ENCODE data around the gene DESI1. TPM values are rescaled to one million over a fixed set of nuclear protein-coding genes. Genes with fewer than 3 reads are reported as not detected.

The DESI1 gene
- total RNA-seq, 2 experiments from 2014 or later = 48.0 to 55.1 TPM

DNA sequence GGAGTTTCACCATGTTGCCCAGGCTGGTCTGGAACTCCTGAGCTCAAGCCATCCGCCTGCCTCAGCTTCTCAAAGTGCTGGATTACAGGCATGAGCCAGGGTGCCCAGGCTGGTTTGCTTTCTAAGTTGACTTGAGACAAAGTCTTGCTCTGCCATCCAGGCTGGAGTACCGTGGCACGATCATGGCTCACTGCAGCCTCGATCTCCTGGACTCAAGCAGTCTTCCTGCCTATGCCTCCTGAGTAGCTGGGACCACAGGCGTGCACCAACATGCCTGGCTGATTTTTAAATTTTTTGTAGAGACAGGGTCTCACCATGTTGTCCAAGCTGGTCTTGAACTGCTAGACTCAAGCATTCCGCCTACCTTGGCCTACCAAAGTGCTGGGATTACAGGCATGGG lies 36.9 kb upstream of the DESI1 start:
- ChIA-PET POLR2A (interaction anchor here (1.2 to 2.5 kb wide), 3 partner anchors 9 to 14 kb away, joined by 3 to 7 read pairs (median 4); no protein-coding TSS in a partner anchor), CTCF (interaction anchor here (6.9 kb wide), 1 partner anchor 8 kb away, joined by 66 read pairs; no protein-coding TSS in a partner anchor)
- Mint-ChIP-seq H3K9me3 (no peaks in the 10 kb centered on the region), H3K4me1 (ENCODE audit: low read depth) (no peaks in the 10 kb centered on the region), H3K27ac (no peak overlapping the region), H3K4me3 (no peak overlapping the region), H3K36me3 (ENCODE audit: low read depth) (peaks cover 60% of the 10 kb centered on the region), H3K27me3 (no peaks in the 10 kb centered on the region)
- no peak for DNase-seq
- intact Hi-C loops (cut with micrococcal nuclease) = no loop called here
- TF ChIP-seq, protein P1, sequence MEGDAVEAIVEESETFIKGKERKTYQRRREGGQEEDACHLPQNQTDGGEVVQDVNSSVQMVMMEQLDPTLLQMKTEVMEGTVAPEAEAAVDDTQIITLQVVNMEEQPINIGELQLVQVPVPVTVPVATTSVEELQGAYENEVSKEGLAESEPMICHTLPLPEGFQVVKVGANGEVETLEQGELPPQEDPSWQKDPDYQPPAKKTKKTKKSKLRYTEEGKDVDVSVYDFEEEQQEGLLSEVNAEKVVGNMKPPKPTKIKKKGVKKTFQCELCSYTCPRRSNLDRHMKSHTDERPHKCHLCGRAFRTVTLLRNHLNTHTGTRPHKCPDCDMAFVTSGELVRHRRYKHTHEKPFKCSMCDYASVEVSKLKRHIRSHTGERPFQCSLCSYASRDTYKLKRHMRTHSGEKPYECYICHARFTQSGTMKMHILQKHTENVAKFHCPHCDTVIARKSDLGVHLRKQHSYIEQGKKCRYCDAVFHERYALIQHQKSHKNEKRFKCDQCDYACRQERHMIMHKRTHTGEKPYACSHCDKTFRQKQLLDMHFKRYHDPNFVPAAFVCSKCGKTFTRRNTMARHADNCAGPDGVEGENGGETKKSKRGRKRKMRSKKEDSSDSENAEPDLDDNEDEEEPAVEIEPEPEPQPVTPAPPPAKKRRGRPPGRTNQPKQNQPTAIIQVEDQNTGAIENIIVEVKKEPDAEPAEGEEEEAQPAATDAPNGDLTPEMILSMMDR (IDR thresholded peaks at IDR 0.05) = no peak
- no peak for ATAC-seq

DNA sequence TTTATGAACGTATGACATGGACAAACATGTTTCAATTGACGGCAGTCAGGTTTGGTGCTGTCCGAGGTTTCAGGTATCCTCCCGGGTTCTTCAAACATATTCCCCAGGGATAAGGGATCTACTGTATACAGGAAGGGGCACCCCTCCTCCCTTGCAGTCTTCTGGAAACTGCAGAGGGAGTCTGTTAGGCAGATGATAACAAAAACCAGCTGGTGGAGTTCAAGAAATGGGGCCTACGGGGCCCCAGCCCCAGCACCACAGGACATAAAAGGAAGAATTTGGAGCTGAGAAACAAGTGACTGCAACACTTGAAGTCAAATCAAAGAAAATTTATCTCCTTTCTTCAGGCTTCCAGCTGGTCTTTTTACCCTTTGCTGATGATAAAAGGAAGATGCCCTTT lies 35.7 kb upstream of the DESI1 start:
- Mint-ChIP-seq H3K4me3 (no peak overlapping the region), H3K36me3 (ENCODE audit: low read depth) (peaks cover 63% of the 10 kb centered on the region), H3K27ac (no peak overlapping the region), H3K4me1 (ENCODE audit: low read depth) (no peaks in the 10 kb centered on the region), H3K9me3 (no peaks in the 10 kb centered on the region), H3K27me3 (no peaks in the 10 kb centered on the region)
- ChIA-PET CTCF (interaction anchor here (1.5 to 6.9 kb wide), 2 partner anchors 10 to 41 kb away, joined by 5 to 66 read pairs; no protein-coding TSS in a partner anchor), POLR2A (interaction anchor here (0.7 kb wide), 1 partner anchor 352 kb away, joined by 3 read pairs; no protein-coding TSS in a partner anchor)
- intact Hi-C loops (cut with micrococcal nuclease) = no loop called here
- ATAC-seq (no peak), DNase-seq (no peak)
- TF ChIP-seq, protein P1 (IDR thresholded peaks at IDR 0.05) = no peak

- Mint-ChIP-seq H3K9me3 (no peaks in the 10 kb centered on the region), H3K36me3 (ENCODE audit: low read depth) (peaks cover 52% of the 10 kb centered on the region)
These were observed 33.5 kb upstream of the DESI1 start for GRCh38 chr22:41654322-41654721.

DNA sequence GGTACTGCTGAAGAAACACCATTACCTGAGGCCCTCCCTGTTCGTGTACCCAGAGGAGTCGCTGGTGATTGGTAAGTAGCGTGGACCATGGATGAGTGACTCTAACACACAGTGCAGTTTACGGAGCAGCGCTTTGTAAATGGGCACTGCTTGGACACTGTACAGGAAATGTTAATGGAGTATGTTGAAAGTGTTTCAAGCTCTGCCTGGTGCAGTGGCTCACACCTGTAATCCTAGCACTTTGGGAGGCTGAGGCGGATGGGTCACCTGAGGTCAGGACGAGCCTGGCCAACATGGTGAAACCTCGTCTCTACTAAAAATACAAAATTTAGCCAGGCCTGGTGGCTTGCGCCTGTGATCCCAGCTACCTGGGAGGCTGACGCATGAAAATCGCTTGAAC lies 30.0 kb upstream of the DESI1 start:
- POLR2A ChIA-PET = interaction anchor here (1.1 to 2.3 kb wide), 4 partner anchors 9 to 27 kb away, joined by 3 to 10 read pairs (median 4); no protein-coding TSS in a partner anchor
- Mint-ChIP-seq H3K27me3 (no peaks in the 10 kb centered on the region), H3K4me3 (no peak overlapping the region), H3K36me3 (ENCODE audit: low read depth) (peaks cover 50% of the 10 kb centered on the region), H3K27ac (no peak overlapping the region), H3K4me1 (ENCODE audit: low read depth) (peaks cover 13% of the 10 kb centered on the region), H3K9me3 (no peaks in the 10 kb centered on the region)
- DNase-seq (no peak), ATAC-seq (no peak)
- TF ChIP-seq, protein P1 (IDR thresholded peaks at IDR 0.05) = no peak
- intact Hi-C loops (cut with micrococcal nuclease) = no loop called here
- CTCF ChIA-PET = interaction anchor here (1.8 kb wide), 1 partner anchor 16 kb away, joined by 9 read pairs; no protein-coding TSS in a partner anchor

More at GRCh38 chr22:41654322-41654721, 33.5 kb upstream of the DESI1 start:
- ATAC-seq (no peak), DNase-seq (no peak)
- intact Hi-C loops (cut with micrococcal nuclease) = no loop called here
- H3K4me3 Mint-ChIP-seq = no peak overlapping the region
- H3K27ac Mint-ChIP-seq = peak overlapping the region; percentile 15
- POLR2A ChIA-PET = interaction anchor here (1.2 to 1.8 kb wide), 4 partner anchors 10 to 15 kb away, joined by 3 to 10 read pairs (median 6); no protein-coding TSS in a partner anchor
- no peaks in the 10 kb centered on the region for H3K4me1 Mint-ChIP-seq (ENCODE audit: low read depth)
- CTCF ChIA-PET = interaction anchor here (0.8 to 6.9 kb wide), 4 partner anchors 8 to 57 kb away, joined by 3 to 66 read pairs (median 4); no protein-coding TSS in a partner anchor
- TF ChIP-seq, protein P1 (IDR thresholded peaks at IDR 0.05) = no peak
- H3K27me3 Mint-ChIP-seq = no peaks in the 10 kb centered on the region

DNA sequence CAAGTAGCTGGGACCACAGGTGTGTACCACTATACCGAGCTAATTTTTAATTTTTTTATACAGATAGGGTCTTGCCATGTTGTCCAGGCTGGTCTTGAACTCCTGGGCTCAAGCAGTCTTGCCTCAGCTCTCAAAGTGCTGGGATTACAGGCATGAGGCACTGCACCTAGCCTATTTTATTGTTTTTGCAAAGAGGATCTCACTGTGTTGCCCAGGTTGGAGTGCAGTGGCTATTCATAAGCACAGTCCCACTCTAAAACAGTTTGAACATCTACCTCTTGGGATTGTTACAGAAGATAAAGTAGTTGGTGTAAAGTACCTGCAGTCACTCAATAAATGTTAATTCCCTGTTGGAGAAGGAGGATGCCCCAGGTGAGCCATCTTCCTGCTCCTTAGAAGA lies 29.4 kb upstream of the DESI1 start:
- peaks cover 47% of the 10 kb centered on the region for H3K36me3 Mint-ChIP-seq (ENCODE audit: low read depth)

More for the DNA sequence above, 29.4 kb upstream of the DESI1 start:
- H3K9me3 Mint-ChIP-seq = no peaks in the 10 kb centered on the region
- no peaks in the 10 kb centered on the region for H3K27me3 Mint-ChIP-seq
- ChIA-PET CTCF (interaction anchor here (1.8 kb wide), 1 partner anchor 17 kb away, joined by 9 read pairs; no protein-coding TSS in a partner anchor), POLR2A (interaction anchor here (0.7 to 2.3 kb wide), 4 partner anchors 11 to 89 kb away, joined by 3 to 10 read pairs (median 3); partner anchors contain the start of genes DESI1 and XRCC6)
- DNase-seq (no peak), ATAC-seq (no peak)
- intact Hi-C loops (cut with micrococcal nuclease) = no loop called here
- peaks cover 13% of the 10 kb centered on the region for H3K4me1 Mint-ChIP-seq (ENCODE audit: low read depth)
- no peak overlapping the region for H3K4me3 Mint-ChIP-seq
- TF ChIP-seq, protein P1 (IDR thresholded peaks at IDR 0.05) = no peak
- H3K27ac Mint-ChIP-seq = no peak overlapping the region

Measured in activated CD8-positive, alpha-beta T cell treated with anti-CD3 and anti-CD28 coated beads for 36 hours (primary cell).